ENCODE measurements around the gene HPS3. TPM values are rescaled to one million over a fixed set of nuclear protein-coding genes. Genes with fewer than 3 reads are reported as not detected.

HPS3 gene
- total RNA-seq, 4 donors from 2014 or later: 28.2 to 40.4 (median 32.6) TPM

DNA sequence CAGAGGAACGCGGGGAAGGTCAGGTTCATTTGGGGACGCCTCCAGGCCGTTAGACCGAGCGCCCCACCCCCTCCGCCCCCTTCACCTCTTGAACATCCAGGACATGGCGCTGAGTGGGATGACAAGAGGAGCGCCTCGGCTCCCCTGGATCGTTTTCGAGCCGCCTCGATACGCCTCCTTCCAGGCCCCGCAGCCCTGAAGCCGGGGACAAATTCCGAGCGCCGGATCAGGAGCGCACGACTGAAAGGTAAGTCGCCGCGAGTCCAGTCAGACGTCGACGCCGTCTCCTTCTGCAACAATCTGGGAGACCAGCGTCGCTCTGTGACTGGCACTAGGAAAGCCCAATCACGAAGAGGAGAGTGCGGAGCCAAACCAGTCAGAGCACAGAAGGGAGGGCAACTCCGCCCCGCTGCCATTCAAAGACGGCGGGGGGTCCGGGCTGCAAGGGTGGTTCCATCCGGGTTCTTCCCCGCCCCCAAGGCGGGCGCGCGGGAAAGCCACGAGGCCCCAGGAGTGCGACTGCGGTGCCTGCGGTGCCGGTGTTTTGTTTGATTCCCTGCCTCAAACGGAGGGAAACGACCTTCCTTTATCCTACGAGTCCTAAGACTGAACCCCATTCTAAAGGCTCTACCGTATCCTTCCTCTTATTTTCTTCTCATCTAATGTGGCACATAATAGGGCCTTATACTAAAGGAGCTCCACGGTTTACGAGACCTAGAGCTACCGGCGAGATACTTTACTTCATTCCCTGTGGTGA lies 43.0 kb upstream of the HPS3 start, which contains the start of gene HLTF:
TSS of gene HLTF (minus strand) at position 302 of the 757 bp plus-strand sequence. CDS start at position 105, 197 bp downstream.
- Histone ChIP-seq H3K4me3 (peak within 1 kb of the TSS; percentile 57 to 87 (median 70)), H3K9me3 (no peaks in the 10 kb centered on the region), H3K27me3 (no peaks in the 10 kb centered on the region), H3K27ac (peak within 1 kb of the TSS; percentile 56 to 81 (median 72)), H3K4me1 (peaks cover 0 to 9% (median 0%) of the 10 kb centered on the region in 4 donors), H3K36me3 (no peaks in the 10 kb centered on the region)
- DNase-seq: peak; percentile 87 to 97 (median 90)
- TF ChIP-seq, protein P1, sequence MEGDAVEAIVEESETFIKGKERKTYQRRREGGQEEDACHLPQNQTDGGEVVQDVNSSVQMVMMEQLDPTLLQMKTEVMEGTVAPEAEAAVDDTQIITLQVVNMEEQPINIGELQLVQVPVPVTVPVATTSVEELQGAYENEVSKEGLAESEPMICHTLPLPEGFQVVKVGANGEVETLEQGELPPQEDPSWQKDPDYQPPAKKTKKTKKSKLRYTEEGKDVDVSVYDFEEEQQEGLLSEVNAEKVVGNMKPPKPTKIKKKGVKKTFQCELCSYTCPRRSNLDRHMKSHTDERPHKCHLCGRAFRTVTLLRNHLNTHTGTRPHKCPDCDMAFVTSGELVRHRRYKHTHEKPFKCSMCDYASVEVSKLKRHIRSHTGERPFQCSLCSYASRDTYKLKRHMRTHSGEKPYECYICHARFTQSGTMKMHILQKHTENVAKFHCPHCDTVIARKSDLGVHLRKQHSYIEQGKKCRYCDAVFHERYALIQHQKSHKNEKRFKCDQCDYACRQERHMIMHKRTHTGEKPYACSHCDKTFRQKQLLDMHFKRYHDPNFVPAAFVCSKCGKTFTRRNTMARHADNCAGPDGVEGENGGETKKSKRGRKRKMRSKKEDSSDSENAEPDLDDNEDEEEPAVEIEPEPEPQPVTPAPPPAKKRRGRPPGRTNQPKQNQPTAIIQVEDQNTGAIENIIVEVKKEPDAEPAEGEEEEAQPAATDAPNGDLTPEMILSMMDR (IDR thresholded peaks at IDR 0.05): no peak
- peak; percentile 18 to 48 for TF ChIP-seq POLR2A (IDR thresholded peaks at IDR 0.05)

DNA sequence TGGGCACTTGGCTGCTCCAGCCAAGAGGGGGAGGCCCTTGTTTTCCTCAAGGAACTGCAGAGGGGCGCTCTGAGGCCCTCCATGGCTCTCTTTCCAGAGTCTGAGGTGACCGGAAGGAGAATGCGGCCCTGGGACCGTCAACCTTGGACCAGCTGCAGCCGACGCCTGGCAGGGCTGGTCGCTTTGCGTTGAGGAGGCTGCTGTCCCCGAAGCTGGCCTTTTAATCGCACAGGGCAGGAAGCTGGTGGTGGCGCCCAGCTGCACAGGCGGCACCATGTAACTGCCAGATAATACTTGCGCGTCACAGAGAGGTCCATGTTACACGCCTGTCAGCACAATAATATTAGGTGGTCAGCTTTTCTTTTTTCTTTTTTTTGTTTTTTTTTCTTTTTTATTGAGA lies 42.2 kb upstream of the HPS3 start:
- Histone ChIP-seq H3K9me3 (no peaks in the 10 kb centered on the region), H3K4me1 (peaks cover 0 to 9% (median 0%) of the 10 kb centered on the region in 4 donors), H3K36me3 (no peaks in the 10 kb centered on the region), H3K27ac (no peak overlapping the region), H3K27me3 (no peaks in the 10 kb centered on the region), H3K4me3 (no peak overlapping the region)
- no peak for DNase-seq
- TF ChIP-seq POLR2A (IDR thresholded peaks at IDR 0.05): no peak
- TF ChIP-seq, protein P1 (IDR thresholded peaks at IDR 0.05): no peak

DNA sequence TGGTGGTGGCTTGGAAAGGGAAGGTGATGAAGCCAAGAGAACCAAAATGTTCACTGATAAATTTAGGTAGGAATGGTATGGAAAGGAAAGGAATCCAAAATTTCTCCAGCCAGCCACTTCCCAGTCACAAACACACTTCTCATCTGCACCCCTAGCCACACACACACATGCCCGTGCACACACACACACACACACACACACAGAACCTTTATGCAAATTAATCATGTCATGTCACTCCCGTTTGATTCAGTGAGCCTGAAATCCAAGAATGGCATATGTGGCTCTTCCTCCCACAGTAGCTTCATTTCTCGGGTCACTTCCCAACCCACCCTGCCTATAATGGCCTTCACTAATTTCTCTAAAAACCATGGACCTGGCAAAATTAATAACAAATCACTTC lies 40.0 kb upstream of the HPS3 start:
- no peaks in the 10 kb centered on the region for H3K27me3 ChIP-seq
- no peaks in the 10 kb centered on the region for H3K9me3 ChIP-seq
- H3K4me1 ChIP-seq: peaks cover 0 to 9% (median 0%) of the 10 kb centered on the region in 4 donors
- no peaks in the 10 kb centered on the region for H3K36me3 ChIP-seq
- no peak overlapping the region for H3K27ac ChIP-seq
- no peak for DNase-seq
- no peak overlapping the region for H3K4me3 ChIP-seq
- no peak for TF ChIP-seq POLR2A (IDR thresholded peaks at IDR 0.05)
- TF ChIP-seq, protein P1 (IDR thresholded peaks at IDR 0.05): no peak

DNA sequence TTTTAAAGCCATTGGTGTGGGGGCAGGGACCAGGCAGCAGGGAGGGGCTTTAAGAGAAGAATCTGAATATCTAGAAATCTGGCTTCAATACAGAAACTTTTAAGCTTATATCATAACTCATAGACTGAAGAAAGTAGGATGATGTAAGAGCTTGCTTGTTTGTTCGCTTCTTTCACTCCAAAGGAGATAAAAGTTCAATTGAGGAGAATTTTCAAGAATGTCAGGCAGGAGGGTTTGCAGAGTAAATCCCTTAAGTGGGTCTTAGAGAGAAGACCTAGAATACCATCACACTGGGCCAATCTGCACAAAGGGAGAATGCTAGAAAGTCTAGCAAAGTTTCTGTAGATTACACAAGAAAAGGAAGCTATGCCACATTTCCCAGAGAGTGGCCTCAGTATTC lies 39.0 kb upstream of the HPS3 start:
- no peaks in the 10 kb centered on the region for H3K9me3 ChIP-seq
- H3K4me3 ChIP-seq: no peak overlapping the region
- no peak for DNase-seq
- TF ChIP-seq, protein P1 (IDR thresholded peaks at IDR 0.05): no peak
- TF ChIP-seq POLR2A (IDR thresholded peaks at IDR 0.05): no peak
- H3K27me3 ChIP-seq: no peaks in the 10 kb centered on the region
- H3K27ac ChIP-seq: no peak overlapping the region
- H3K36me3 ChIP-seq: no peaks in the 10 kb centered on the region
- peaks cover 0 to under 1% (median 0%) of the 10 kb centered on the region in 4 donors for H3K4me1 ChIP-seq

DNA sequence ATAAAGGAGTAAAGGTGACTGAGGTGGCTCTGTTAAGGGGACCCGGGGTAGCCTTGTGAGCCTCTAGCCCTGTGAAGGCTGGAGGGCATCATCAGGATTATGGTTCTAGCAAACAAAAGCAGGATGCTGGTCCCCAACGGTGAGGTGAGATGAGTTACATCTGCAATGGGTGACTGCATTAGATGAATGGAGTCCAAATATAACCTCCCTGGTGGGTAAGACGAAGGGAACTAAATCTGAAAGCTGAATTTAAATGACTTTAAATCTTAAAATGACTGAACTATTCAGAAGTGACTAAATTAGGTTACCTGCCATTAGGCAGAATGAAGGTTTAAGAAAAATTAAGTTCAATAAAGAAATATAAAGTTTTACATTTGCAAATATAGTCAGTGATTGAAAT lies 38.5 kb upstream of the HPS3 start:
- H3K9me3 ChIP-seq: no peaks in the 10 kb centered on the region

More for the DNA sequence above, 38.5 kb upstream of the HPS3 start:
- no peaks in the 10 kb centered on the region for H3K36me3 ChIP-seq
- no peaks in the 10 kb centered on the region for H3K4me1 ChIP-seq
- H3K4me3 ChIP-seq: no peak overlapping the region
- DNase-seq: no peak
- no peak for TF ChIP-seq POLR2A (IDR thresholded peaks at IDR 0.05)
- TF ChIP-seq, protein P1 (IDR thresholded peaks at IDR 0.05): no peak
- no peaks in the 10 kb centered on the region for H3K27me3 ChIP-seq
- H3K27ac ChIP-seq: no peak overlapping the region

Measured in Peyer's patch (tissue), 4 donors.